Upper lobe of right lung (tissue), 1 donor: ENCODE data around the gene MPRIP. TPM values are rescaled to one million over a fixed set of nuclear protein-coding genes. Genes with fewer than 3 reads are reported as not detected.
A peak's percentile ranks its signal among the peaks of the same experiment; 100 is the strongest.

Source experiments
- ATAC-seq: fragments of 200-7000 bp; cut with Tn5 transposase; one replicate; pipeline ENCODE4 v1.9.1; 2020; ENCODE audit warnings: mild to moderate bottlenecking, moderate library complexity
- DNase-seq: peaks from one replicate; pipeline ENCODE4 v3.0.0-alpha.2; 2020
- H3K27ac ChIP-seq: fragments of 200-600 bp; one replicate; pipeline ENCODE4 v1.8.0; 2022
- H3K27me3 ChIP-seq: fragments of 200-600 bp; one replicate; pipeline ENCODE4 v1.8.0; 2022; ENCODE audit warnings: mild to moderate bottlenecking
- H3K36me3 ChIP-seq: fragments of 200-600 bp; one replicate; pipeline ENCODE4 v1.8.0; 2022
- H3K4me1 ChIP-seq: fragments of 200-600 bp; one replicate; pipeline ENCODE4 v1.8.0; 2022
- H3K4me3 ChIP-seq: fragments of 200-600 bp; one replicate; pipeline ENCODE4 v1.8.0; 2022; ENCODE audit warnings: mild to moderate bottlenecking
- H3K9me3 ChIP-seq: fragments of 200-600 bp; one replicate; pipeline ENCODE4 v1.8.0; 2022
- CTCF ChIP-seq: fragments of 200-600 bp; IDR thresholded peaks from one replicate; pipeline ENCODE4 v1.8.0; 2022; ENCODE audit warnings: antibody characterized with exemption
- intact Hi-C: fragments of 100-400 bp; cut with DNase I; formaldehyde crosslinking; loops from one replicate; pipeline ENCODE4 v1.11.0; 2022
- total RNA-seq: library from RNA; stranded (reverse); fragmentation: NEBNext Ultra II Directional; extraction: Animal tissue kit (Norgen Biotek cat#: 25700); gene quantifications from one replicate; pipeline ENCODE4 v1.2.1, GENCODE V29; 2021
- donor health status: DM: no; HTN: yes; CAD: no; lungs with severe emphysema.

MPRIP gene
- total RNA-seq, 1 donor from 2014 or later: 333 TPM

DNA sequence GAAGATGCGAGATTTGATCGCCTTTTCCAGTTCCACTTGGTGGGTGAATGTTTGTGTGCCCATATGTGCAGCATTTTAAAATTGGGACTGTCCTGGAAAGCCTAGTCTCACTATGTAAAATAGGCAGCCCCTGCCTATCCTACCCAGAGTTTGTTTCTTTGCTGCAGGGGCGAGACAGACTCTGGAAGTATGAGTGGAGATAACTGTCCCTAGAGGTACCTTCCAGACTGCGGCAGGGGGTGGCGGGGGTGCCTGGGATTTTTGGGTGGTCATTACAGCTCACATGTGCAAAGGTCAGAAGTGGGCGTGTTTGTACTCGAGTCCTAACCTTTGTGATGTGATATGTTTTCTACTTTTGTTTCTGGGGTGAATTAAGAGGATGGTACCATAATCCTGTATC, 36.6 kb downstream of the MPRIP start:
- Histone ChIP-seq H3K9me3 (no peaks in the 10 kb centered on the region), H3K27ac (no peak overlapping the region), H3K4me3 (no peak overlapping the region), H3K27me3 (no peaks in the 10 kb centered on the region), H3K36me3 (peaks cover 21% of the 10 kb centered on the region), H3K4me1 (peaks cover 64% of the 10 kb centered on the region)
- intact Hi-C loops: no loop called here
- peak; percentile 11 for DNase-seq
- no peak for ATAC-seq
- TF ChIP-seq CTCF: no peak

DNA sequence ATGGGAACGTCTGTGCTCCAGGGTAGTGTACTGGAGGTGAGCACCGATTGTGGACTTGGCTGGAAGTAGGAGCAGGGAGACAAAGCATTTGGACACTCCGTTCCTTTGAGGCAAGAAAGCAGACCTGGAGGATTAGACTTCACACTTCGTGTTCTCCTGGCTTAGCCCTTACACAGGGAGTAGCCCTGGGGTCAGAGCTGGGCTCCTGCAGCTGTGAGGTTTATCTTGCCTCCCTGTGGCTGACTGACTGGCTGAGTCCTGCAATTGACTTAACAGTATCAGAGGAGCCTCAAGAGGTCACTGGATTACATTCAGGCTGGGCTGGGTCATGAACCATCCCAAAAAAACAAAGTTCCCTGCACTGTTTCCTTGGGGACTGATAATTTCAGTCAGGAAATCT, 37.1 kb downstream of the MPRIP start:
- peaks cover 26% of the 10 kb centered on the region for H3K36me3 ChIP-seq
- DNase-seq (peak; percentile 28), ATAC-seq (no peak)
- H3K27ac ChIP-seq: peak overlapping the region; percentile 43
- no peaks in the 10 kb centered on the region for H3K27me3 ChIP-seq
- TF ChIP-seq CTCF: no peak
- intact Hi-C loops: no loop called here
- no peaks in the 10 kb centered on the region for H3K9me3 ChIP-seq
- H3K4me3 ChIP-seq: no peak overlapping the region
- peaks cover 59% of the 10 kb centered on the region for H3K4me1 ChIP-seq

DNA sequence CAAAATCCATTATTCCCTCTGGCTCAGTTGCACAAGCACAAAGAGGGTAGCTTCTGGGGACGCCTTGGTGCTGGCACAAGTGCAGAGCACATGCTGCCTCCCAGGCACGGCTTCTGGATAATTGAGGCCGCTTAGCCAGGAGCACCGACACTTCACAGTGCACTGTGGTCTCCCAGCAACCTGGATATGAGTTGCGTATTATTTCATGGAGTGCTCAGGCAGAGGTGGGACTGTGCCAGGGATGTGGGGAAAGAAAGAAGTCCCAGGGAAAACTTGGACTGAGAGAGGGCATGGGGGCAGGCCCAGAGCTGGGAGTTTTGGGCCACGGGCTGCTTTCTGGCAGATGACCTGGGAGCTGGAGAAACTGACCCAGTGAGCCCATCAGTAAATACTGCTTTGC, 37.5 kb downstream of the MPRIP start:
- no peak for TF ChIP-seq CTCF
- H3K4me3 ChIP-seq: no peak overlapping the region
- no peaks in the 10 kb centered on the region for H3K27me3 ChIP-seq
- H3K36me3 ChIP-seq: peaks cover 27% of the 10 kb centered on the region
- no peaks in the 10 kb centered on the region for H3K9me3 ChIP-seq
- H3K4me1 ChIP-seq: peaks cover 55% of the 10 kb centered on the region
- ATAC-seq: peak; percentile 83
- DNase-seq: peak; percentile 85
- intact Hi-C loops: no loop called here
- peak overlapping the region; percentile 43 for H3K27ac ChIP-seq

DNA sequence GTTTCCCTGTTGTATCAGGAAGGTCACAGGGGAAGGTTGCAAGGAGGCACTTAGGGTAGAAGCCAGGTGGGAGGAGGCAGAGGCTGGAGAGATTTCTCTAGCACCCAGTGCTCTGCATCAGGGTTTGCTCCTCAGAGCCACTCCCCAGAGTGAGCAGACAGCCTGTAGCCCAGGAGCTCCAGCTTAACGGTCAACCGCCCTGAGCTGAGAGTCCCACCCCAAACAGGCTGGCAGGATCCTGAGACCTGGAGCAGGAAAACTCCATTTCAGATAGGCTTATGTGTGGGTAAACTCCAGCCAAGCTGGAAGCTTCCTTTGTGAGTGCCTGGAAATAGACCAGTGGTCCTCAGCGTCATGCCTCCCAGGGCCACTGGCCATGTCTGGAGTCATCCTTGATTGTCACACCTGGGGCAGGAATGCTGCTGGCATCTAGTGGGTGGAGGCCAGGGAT, 37.9 kb downstream of the MPRIP start:
- DNase-seq (peak; percentile 38), ATAC-seq (peak; percentile 11)

DNA sequence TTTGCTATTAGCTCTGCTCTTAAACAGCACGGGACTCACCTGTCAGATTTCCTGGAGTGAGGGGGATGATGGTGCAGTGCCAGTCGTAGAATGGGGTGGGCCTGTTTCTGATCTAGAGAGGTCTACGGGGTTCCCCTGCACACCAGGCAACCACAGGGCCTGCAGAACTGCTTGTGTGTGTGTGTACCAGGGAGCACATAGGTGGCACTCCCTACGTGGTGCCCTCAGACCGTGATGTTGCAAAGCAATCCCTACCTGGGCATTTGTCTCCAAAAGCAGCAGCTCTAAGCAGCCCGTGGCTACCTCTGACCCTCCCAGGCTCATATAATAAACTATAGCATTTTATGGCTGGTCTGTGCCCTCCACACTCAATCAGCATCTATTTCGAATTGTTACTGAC, 38.5 kb downstream of the MPRIP start:
- Histone ChIP-seq H3K4me1 (peaks cover 45% of the 10 kb centered on the region), H3K36me3 (peaks cover 27% of the 10 kb centered on the region), H3K4me3 (no peak overlapping the region), H3K9me3 (no peaks in the 10 kb centered on the region), H3K27me3 (no peaks in the 10 kb centered on the region), H3K27ac (no peak overlapping the region)
- no peak for TF ChIP-seq CTCF
- ATAC-seq: no peak
- DNase-seq: peak; percentile 32
- intact Hi-C loops: no loop called here

More for the DNA sequence above, 37.9 kb downstream of the MPRIP start:
- no peaks in the 10 kb centered on the region for H3K9me3 ChIP-seq
- TF ChIP-seq CTCF: no peak
- no peak overlapping the region for H3K27ac ChIP-seq
- H3K27me3 ChIP-seq: no peaks in the 10 kb centered on the region
- H3K4me3 ChIP-seq: no peak overlapping the region
- H3K36me3 ChIP-seq: peaks cover 27% of the 10 kb centered on the region
- intact Hi-C loops: no loop called here
- peaks cover 51% of the 10 kb centered on the region for H3K4me1 ChIP-seq
